ENCODE data around the gene SLC12A2.

- TF ChIP-seq ZNF75A (CRISPR knock-in tag; IDR thresholded peaks at IDR 0.05) (no peak), GTF2F1 (IDR thresholded peaks at IDR 0.05; ENCODE audit: low read depth, low read length) (no peak), RCOR1 (IDR thresholded peaks at IDR 0.05; ENCODE audit: borderline replicate concordance in 1 of 2, low read depth in 2 of 2, low read length in 2 of 2) (no peak), NCOA2 (IDR thresholded peaks at IDR 0.05; ENCODE audit: partially characterized antibody in 2 of 2) (no peak)
These were observed 128.7 kb downstream of the SLC12A2 start for GRCh38 chr5:128212191-128212806.
